IMR-90 (cell line): ENCODE results near the gene TCIRG1. TPM values are rescaled to one million over a fixed set of nuclear protein-coding genes. Genes with fewer than 3 reads are reported as not detected.

Experiments used
- ATAC-seq: fragments of 200-7000 bp; cut with Tn5 transposase; 2 replicates; pipeline ENCODE4 v1.9.1; 2020; ENCODE audit warnings: low read depth, mild to moderate bottlenecking, moderate library complexity
- BruUV-seq: library from RNA; stranded (reverse); fragments of 400-500 nt; replicated peaks from 2 replicates; lab custom pipeline; 2021; lab: Mats Ljungman, UMichigan
- CTCF ChIA-PET: fragments of 300-600 bp; formaldehyde crosslinking; extraction: SDS; loops from one replicate; lab custom pipeline; 2021; ENCODE audit warnings: antibody characterized with exemption; lab: Yijun Ruan, JAX
- POLR2A ChIA-PET: fragments of 300-600 bp; sonication (Branson Sonifier 250); formaldehyde crosslinking; loops from one replicate; lab custom pipeline; 2022; ENCODE audit warnings: antibody characterized with exemption; ENCODE audit not compliant: unreplicated experiment; lab: Charles Lee
- DNase-seq: peaks from one replicate; pipeline ENCODE4 v3.0.0; 2013
- H2AFZ ChIP-seq: replicated peaks from 2 replicates; pipeline ENCODE3; 2013; ENCODE audit warnings: low read length, mild to moderate bottlenecking; ENCODE audit not compliant: poor library complexity
- H2AK5ac ChIP-seq: 2 replicates; pipeline ENCODE4 v1.6.1; 2013; ENCODE audit warnings: low read depth, low read length, inconsistent platforms
- H2AK9ac ChIP-seq: replicated peaks from 2 replicates; pipeline ENCODE3; 2013; ENCODE audit warnings: mild to moderate bottlenecking, low read depth, low read length, moderate library complexity; ENCODE audit not compliant: poor library complexity
- H2BK120ac ChIP-seq: 2 replicates; pipeline ENCODE4 v1.6.1; 2013; ENCODE audit warnings: low read depth, low read length, inconsistent platforms
- H2BK15ac ChIP-seq: 3 replicates; pipeline ENCODE4 v1.6.1; 2013; ENCODE audit warnings: low read depth, low read length, inconsistent platforms
- H2BK20ac ChIP-seq: 2 replicates; pipeline ENCODE4 v1.6.1; 2013; ENCODE audit warnings: low read depth, mild to moderate bottlenecking, inconsistent platforms, low read length, moderate library complexity
- H2BK5ac ChIP-seq: 2 replicates; pipeline ENCODE4 v1.6.1; 2013; ENCODE audit warnings: mild to moderate bottlenecking, low read depth, low read length, inconsistent platforms; ENCODE audit not compliant: poor library complexity, severe bottlenecking
- H3K14ac ChIP-seq: replicated peaks from 2 replicates; pipeline ENCODE4 v1.6.1; 2013; ENCODE audit warnings: low read depth, low read length, inconsistent platforms
- H3K18ac ChIP-seq: 2 replicates; pipeline ENCODE4 v1.6.1; 2013; ENCODE audit warnings: low read depth, low read length, control low read depth
- H3K23ac ChIP-seq: 2 replicates; pipeline ENCODE4 v1.6.1; 2013; ENCODE audit warnings: low read depth, low read length, inconsistent platforms
- H3K27ac ChIP-seq: 2 replicates; pipeline ENCODE4 v1.5.1; 2013; ENCODE audit warnings: mild to moderate bottlenecking, control low read depth, low read length; ENCODE audit not compliant: insufficient read depth
- H3K27me3 ChIP-seq: 2 replicates; pipeline ENCODE4 v1.6.1; 2013; ENCODE audit warnings: low read length; ENCODE audit not compliant: control insufficient read depth, insufficient read depth
- H3K36me3 ChIP-seq: 2 replicates; pipeline ENCODE4 v1.6.1; 2013; ENCODE audit warnings: low read length, mixed read lengths; ENCODE audit not compliant: control insufficient read depth, insufficient read depth
- H3K4ac ChIP-seq: 2 replicates; pipeline ENCODE4 v1.6.1; 2013; ENCODE audit warnings: low read depth, low read length, inconsistent platforms
- H3K4me1 ChIP-seq: 2 replicates; pipeline ENCODE4 v1.6.1; 2013; ENCODE audit warnings: low read length, mixed read lengths; ENCODE audit not compliant: control insufficient read depth, insufficient read depth
- H3K4me2 ChIP-seq: 2 replicates; pipeline ENCODE4 v1.6.1; 2013; ENCODE audit warnings: low read depth, mild to moderate bottlenecking, control low read depth, low read length, moderate library complexity
- H3K4me3 ChIP-seq: 2 replicates; pipeline ENCODE4 v1.5.1; 2013; ENCODE audit warnings: low read depth, mild to moderate bottlenecking, control low read depth, low read length, moderate library complexity; ENCODE audit not compliant: insufficient read depth
- H3K56ac ChIP-seq: 2 replicates; pipeline ENCODE4 v1.6.1; 2013; ENCODE audit warnings: low read length, inconsistent platforms; ENCODE audit not compliant: insufficient read depth; ENCODE audit errors: extremely low read depth
- H3K79me1 ChIP-seq, 2 experiments: 2 replicates each; pipeline ENCODE4 v1.6.1; 2013; ENCODE audit warnings: low read length in 2 of 2, inconsistent platforms in 1 of 2, low read depth in 1 of 2
- H3K9ac ChIP-seq: 2 replicates; pipeline ENCODE4 v1.6.1; 2013; ENCODE audit warnings: low read depth, low read length, control low read depth
- H3K9me1 ChIP-seq: 2 replicates; pipeline ENCODE4 v1.6.1; 2013; ENCODE audit warnings: low read length, inconsistent platforms; ENCODE audit not compliant: insufficient read depth
- H3K9me3 ChIP-seq: 2 replicates; pipeline ENCODE4 v1.6.1; 2013; ENCODE audit warnings: low read length; ENCODE audit not compliant: control insufficient read depth, insufficient read depth
- H4K20me1 ChIP-seq: 2 replicates; pipeline ENCODE4 v1.6.1; 2013; ENCODE audit warnings: low read length, inconsistent platforms; ENCODE audit not compliant: insufficient read depth
- H4K5ac ChIP-seq: 2 replicates; pipeline ENCODE4 v1.6.1; 2013; ENCODE audit warnings: mild to moderate bottlenecking, low read depth, low read length, control low read depth
- H4K8ac ChIP-seq, 2 experiments: 2 replicates each; pipeline ENCODE4 v1.6.1; 2013; ENCODE audit warnings: low read depth in 2 of 2, low read length in 2 of 2, control low read depth in 1 of 2, inconsistent platforms in 1 of 2
- H4K91ac ChIP-seq: 2 replicates; pipeline ENCODE4 v1.6.1; 2013; ENCODE audit warnings: low read depth, low read length, inconsistent platforms; ENCODE audit not compliant: insufficient read depth
- BHLHE40 ChIP-seq: fragments of 150-350 bp; IDR thresholded peaks from 2 replicates; pipeline ENCODE4 v1.6.1; 2016; ENCODE audit warnings: mild to moderate bottlenecking, low read depth, low read length
- CEBPB ChIP-seq: IDR thresholded peaks from 2 replicates; pipeline ENCODE4 v1.6.1; 2012; ENCODE audit warnings: low read depth, low read length, improper control_type of control experiment
- FOS ChIP-seq: fragments of 150-350 bp; IDR thresholded peaks from 2 replicates; pipeline ENCODE4 v1.6.1; 2016; ENCODE audit warnings: low read depth, low read length
- MAFK ChIP-seq: IDR thresholded peaks from 2 replicates; pipeline ENCODE4 v1.6.1; 2012; ENCODE audit warnings: low read depth, low read length, improper control_type of control experiment
- MAZ ChIP-seq: IDR thresholded peaks from 2 replicates; pipeline ENCODE4 v1.6.1; 2012; ENCODE audit warnings: low read depth, mild to moderate bottlenecking, low read length, improper control_type of control experiment, moderate library complexity, borderline replicate concordance
- MXI1 ChIP-seq: IDR thresholded peaks from 2 replicates; pipeline ENCODE4 v1.6.1; 2012; ENCODE audit warnings: low read depth, mild to moderate bottlenecking, low read length, moderate library complexity, borderline replicate concordance
- POLR2A ChIP-seq: IDR thresholded peaks from 2 replicates; pipeline ENCODE4 v1.6.1; 2012; ENCODE audit warnings: mild to moderate bottlenecking, low read depth, low read length
- RAD21 ChIP-seq: IDR thresholded peaks from 2 replicates; pipeline ENCODE4 v1.6.1; 2012; ENCODE audit warnings: low read length, improper control_type of control experiment
- RFX5 ChIP-seq: IDR thresholded peaks from 2 replicates; pipeline ENCODE4 v1.8.0; 2012; ENCODE audit warnings: low read depth, mild to moderate bottlenecking, low read length, moderate library complexity
- WGBS, 2 experiments: methylation state at CpG; one replicate each; pipeline versions ENCODE4 v1.1.5 to v1.1.7; 2013; ENCODE audit warnings: missing lambda C conversion rate in 2 of 2; ENCODE audit not compliant: insufficient read length in 1 of 2; ENCODE audit errors: extremely low coverage in 2 of 2; 5-methylcytosine and 5-hydroxymethylcytosine counted together
- dilution Hi-C: fragments of 300-500 bp; cut with HindIII; formaldehyde crosslinking; loops from one replicate; pipeline ENCODE4 v1.14.3; 2018; ENCODE audit warnings: low sequenced_read_pairs; ENCODE audit not compliant: unreplicated experiment
- in situ Hi-C: fragments of 300-500 bp; cut with MboI; formaldehyde crosslinking; loops from 3 replicates; pipeline ENCODE4 v1.14.3; 2019; ENCODE audit warnings: low sequenced_read_pairs, inconsistent platforms, mixed read lengths
- intact Hi-C: fragments of 100-400 bp; cut with micrococcal nuclease; formaldehyde crosslinking; loops from 2 replicates; pipeline ENCODE4 v1.10.0; 2022
- polyA plus RNA-seq, 3 experiments: library from polyadenylated mRNA; depleted of rRNA; stranded (reverse); fragments of >200 nt; gene quantifications; 2 replicates each; pipeline ENCODE4 v1.2.3, GENCODE V29; 2012; ENCODE audit warnings: low replicate concordance in 1 of 3
- total RNA-seq: library from RNA; depleted of rRNA; stranded (reverse); fragments of >200 nt; gene quantifications from 2 replicates; pipeline ENCODE4 v1.2.3, GENCODE V29; 2012

The TCIRG1 gene
- total and polyA plus RNA-seq, 2 of the 4 experiments (the other 2 are of a cell fraction), result 25.3 to 117 TPM

- TF ChIP-seq POLR2A, result no peak
- no peak for TF ChIP-seq FOS
- TF ChIP-seq MAFK, result no peak
- TF ChIP-seq RFX5, result no peak
- no peak for TF ChIP-seq RAD21
Observed at GRCh38 chr11:68006606-68007166, 32.1 kb upstream of the TCIRG1 start (continued).

- BruUV-seq, result no TSS peak
Observed at GRCh38 chr11:68007498-68008380, 31.1 kb upstream of the TCIRG1 start.

More at GRCh38 chr11:68007498-68008380, 31.1 kb upstream of the TCIRG1 start:
- no peak overlapping the region for H2BK20ac ChIP-seq
- no peak overlapping the region for H3K4ac ChIP-seq
- H3K56ac ChIP-seq, result no peak overlapping the region
- DNase-seq (no peak), ATAC-seq (no peak)
- no peak overlapping the region for H3K9ac ChIP-seq
- CTCF ChIA-PET, result interaction anchor here (0.6 kb wide), 1 partner anchor 105 kb away, joined by 5 read pairs; no protein-coding TSS in a partner anchor
- H3K18ac ChIP-seq, result no peak overlapping the region
- in situ Hi-C loops, result no loop called here
- no peak overlapping the region for H3K23ac ChIP-seq
- H3K27me3 ChIP-seq, result no peaks in the 10 kb centered on the region
- dilution Hi-C loops, result no loop called here
- no peaks in the 10 kb centered on the region for H3K36me3 ChIP-seq
- peaks cover 28% of the 10 kb centered on the region for H3K4me1 ChIP-seq
- no peaks in the 10 kb centered on the region for H3K9me3 ChIP-seq
- no peak overlapping the region for H4K8ac ChIP-seq
- H3K4me3 ChIP-seq, result no peak overlapping the region
- no peak overlapping the region for H4K91ac ChIP-seq
- POLR2A ChIA-PET, result no interaction called here
- H3K4me2 ChIP-seq, result no peak overlapping the region
- H2BK5ac ChIP-seq, result no peak overlapping the region
- no peak overlapping the region for H3K14ac ChIP-seq
- H4K5ac ChIP-seq, result no peak overlapping the region
- H2AK9ac ChIP-seq, result no peak overlapping the region
- H3K9me1 ChIP-seq, result peaks cover 26% of the 10 kb centered on the region
- no peak overlapping the region for H2BK120ac ChIP-seq
- H2AK5ac ChIP-seq, result peak overlapping the region; percentile 57
- no peaks in the 10 kb centered on the region for H4K20me1 ChIP-seq
- peaks cover 12 to 31% of the 10 kb centered on the region in 2 experiments; a peak in 3 of 4 replicates for H3K79me1 ChIP-seq
- H2BK15ac ChIP-seq, result no peak overlapping the region
- no peak for TF ChIP-seq BHLHE40
- no peak for TF ChIP-seq MXI1
- no peak for TF ChIP-seq FOS
- no peak for TF ChIP-seq MAFK
- no peak for TF ChIP-seq CEBPB
- no peak for TF ChIP-seq RAD21
- no peak for TF ChIP-seq MAZ
- WGBS, 2 experiments, result 94% methylated on average over 4 of the region's 16 CpGs; no CpG with 5 or more reads in 1 of the 2 experiments
- no peak overlapping the region for H2AFZ ChIP-seq
- intact Hi-C loops, result no loop called here
- H3K27ac ChIP-seq, result no peak overlapping the region
